Calu3 (cell line): ENCODE results near the gene C9. TPM values are rescaled to one million over a fixed set of nuclear protein-coding genes. Genes with fewer than 3 reads are reported as not detected.

Source experiments
- BruUV-seq: library from RNA; stranded (reverse); fragments of 400-500 nt; replicated peaks from 2 replicates; lab custom pipeline; 2021; lab: Mats Ljungman, UMichigan
- CTCF ChIA-PET: fragments of 300-600 bp; sonication (Branson Sonifier 250); formaldehyde crosslinking; loops from one replicate; lab custom pipeline; 2022; ENCODE audit warnings: antibody characterized with exemption; lab: Charles Lee
- DNase-seq: peaks from one replicate; pipeline ENCODE4 v3.0.0; 2022
- H3K27ac Mint-ChIP-seq: one replicate; pipeline ENCODE4 v1.8.0; 2022; ENCODE audit warnings: mixed read lengths; ENCODE audit not compliant: unreplicated experiment
- H3K27me3 Mint-ChIP-seq: one replicate; pipeline ENCODE4 v1.8.0; 2022; ENCODE audit warnings: mixed read lengths; ENCODE audit not compliant: unreplicated experiment
- H3K36me3 Mint-ChIP-seq: one replicate; pipeline ENCODE4 v1.8.0; 2022; ENCODE audit warnings: mild to moderate bottlenecking, moderate library complexity, mixed read lengths; ENCODE audit not compliant: insufficient read depth, unreplicated experiment
- H3K4me1 Mint-ChIP-seq: one replicate; pipeline ENCODE4 v1.8.0; 2022; ENCODE audit warnings: mild to moderate bottlenecking, low read depth, mixed read lengths; ENCODE audit not compliant: unreplicated experiment
- H3K4me3 Mint-ChIP-seq: one replicate; pipeline ENCODE4 v1.8.0; 2022; ENCODE audit warnings: mild to moderate bottlenecking, low read depth, moderate library complexity, mixed read lengths; ENCODE audit not compliant: unreplicated experiment
- H3K9me3 Mint-ChIP-seq: one replicate; pipeline ENCODE4 v1.8.0; 2022; ENCODE audit warnings: low read depth, mixed read lengths; ENCODE audit not compliant: unreplicated experiment
- CTCF ChIP-seq: fragments of 200-600 bp; IDR thresholded peaks from one replicate; pipeline ENCODE4 v1.8.0; 2022; ENCODE audit warnings: antibody characterized with exemption; ENCODE audit not compliant: unreplicated experiment
- intact Hi-C: fragments of 100-400 bp; cut with micrococcal nuclease; formaldehyde crosslinking; loops from one replicate; pipeline ENCODE4 v1.10.0; 2022; ENCODE audit not compliant: unreplicated experiment
- total RNA-seq: library from RNA; stranded (reverse); gene quantifications from 2 replicates; pipeline ENCODE4 v1.2.3, GENCODE V29; 2022

Gene C9
- total RNA-seq, 1 experiment from 2014 or later = not detected

GRCh38 chr5:39394946-39395345 is 30.7 kb upstream of the C9 start:
- CTCF ChIA-PET = interaction anchor here (0.6 to 1.0 kb wide), 3 partner anchors 19 to 153 kb away, joined by 3 to 4 read pairs (median 3); partner anchors contain the start of gene DAB2
- intact Hi-C loops = no loop called here
- Mint-ChIP-seq H3K4me1 (peaks cover 33% of the 10 kb centered on the region), H3K9me3 (no peaks in the 10 kb centered on the region), H3K27ac (no peak overlapping the region), H3K4me3 (no peak overlapping the region), H3K36me3 (no peaks in the 10 kb centered on the region), H3K27me3 (no peaks in the 10 kb centered on the region)
- TF ChIP-seq CTCF = no peak
- BruUV-seq = no TSS peak
- no peak for DNase-seq

- no peak overlapping the region for H3K4me3 Mint-ChIP-seq
- H3K9me3 Mint-ChIP-seq = no peaks in the 10 kb centered on the region
- DNase-seq = no peak
- intact Hi-C loops = no loop called here
- peaks cover 13% of the 10 kb centered on the region for H3K4me1 Mint-ChIP-seq
- H3K36me3 Mint-ChIP-seq = no peaks in the 10 kb centered on the region
- no peaks in the 10 kb centered on the region for H3K27me3 Mint-ChIP-seq
- no peak for TF ChIP-seq CTCF
- CTCF ChIA-PET = interaction anchor here (1.1 kb wide), 1 partner anchor 34 kb away, joined by 3 read pairs; the partner anchor contains the start of gene DAB2
- no peak overlapping the region for H3K27ac Mint-ChIP-seq
- BruUV-seq = no TSS peak
Observed at GRCh38 chr5:39390945-39391344, 26.6 kb upstream of the C9 start.

- H3K4me3 Mint-ChIP-seq = no peak overlapping the region
- CTCF ChIA-PET = no interaction called here
- BruUV-seq = no TSS peak
- H3K27me3 Mint-ChIP-seq = no peaks in the 10 kb centered on the region
- TF ChIP-seq CTCF = no peak
- intact Hi-C loops = no loop called here
- no peaks in the 10 kb centered on the region for H3K36me3 Mint-ChIP-seq
- DNase-seq = no peak
- H3K27ac Mint-ChIP-seq = no peak overlapping the region
- no peaks in the 10 kb centered on the region for H3K9me3 Mint-ChIP-seq
- H3K4me1 Mint-ChIP-seq = no peaks in the 10 kb centered on the region
Observed at GRCh38 chr5:39387293-39387692, 23.0 kb upstream of the C9 start.

- H3K27me3 Mint-ChIP-seq = no peaks in the 10 kb centered on the region
- no TSS peak for BruUV-seq
- TF ChIP-seq CTCF = no peak
- no peaks in the 10 kb centered on the region for H3K4me1 Mint-ChIP-seq
- no peak for DNase-seq
- H3K36me3 Mint-ChIP-seq = no peaks in the 10 kb centered on the region
- no peak overlapping the region for H3K4me3 Mint-ChIP-seq
- H3K27ac Mint-ChIP-seq = no peak overlapping the region
- intact Hi-C loops = no loop called here
- H3K9me3 Mint-ChIP-seq = no peaks in the 10 kb centered on the region
- CTCF ChIA-PET = no interaction called here
Observed at GRCh38 chr5:39384271-39384670, 20.0 kb upstream of the C9 start.
